Measurements from ENCODE around the gene COPG1. TPM values are rescaled to one million over a fixed set of nuclear protein-coding genes. Genes with fewer than 3 reads are reported as not detected.

COPG1 gene, protein sequence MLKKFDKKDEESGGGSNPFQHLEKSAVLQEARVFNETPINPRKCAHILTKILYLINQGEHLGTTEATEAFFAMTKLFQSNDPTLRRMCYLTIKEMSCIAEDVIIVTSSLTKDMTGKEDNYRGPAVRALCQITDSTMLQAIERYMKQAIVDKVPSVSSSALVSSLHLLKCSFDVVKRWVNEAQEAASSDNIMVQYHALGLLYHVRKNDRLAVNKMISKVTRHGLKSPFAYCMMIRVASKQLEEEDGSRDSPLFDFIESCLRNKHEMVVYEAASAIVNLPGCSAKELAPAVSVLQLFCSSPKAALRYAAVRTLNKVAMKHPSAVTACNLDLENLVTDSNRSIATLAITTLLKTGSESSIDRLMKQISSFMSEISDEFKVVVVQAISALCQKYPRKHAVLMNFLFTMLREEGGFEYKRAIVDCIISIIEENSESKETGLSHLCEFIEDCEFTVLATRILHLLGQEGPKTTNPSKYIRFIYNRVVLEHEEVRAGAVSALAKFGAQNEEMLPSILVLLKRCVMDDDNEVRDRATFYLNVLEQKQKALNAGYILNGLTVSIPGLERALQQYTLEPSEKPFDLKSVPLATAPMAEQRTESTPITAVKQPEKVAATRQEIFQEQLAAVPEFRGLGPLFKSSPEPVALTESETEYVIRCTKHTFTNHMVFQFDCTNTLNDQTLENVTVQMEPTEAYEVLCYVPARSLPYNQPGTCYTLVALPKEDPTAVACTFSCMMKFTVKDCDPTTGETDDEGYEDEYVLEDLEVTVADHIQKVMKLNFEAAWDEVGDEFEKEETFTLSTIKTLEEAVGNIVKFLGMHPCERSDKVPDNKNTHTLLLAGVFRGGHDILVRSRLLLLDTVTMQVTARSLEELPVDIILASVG
- total RNA-seq (100 to 1,000 TPM; 147 TPM), polyA plus RNA-seq (100 to 1,000 TPM in 1 of 2 donors, 10 to 100 TPM in 1; 67.4 to 111 TPM)

DNA sequence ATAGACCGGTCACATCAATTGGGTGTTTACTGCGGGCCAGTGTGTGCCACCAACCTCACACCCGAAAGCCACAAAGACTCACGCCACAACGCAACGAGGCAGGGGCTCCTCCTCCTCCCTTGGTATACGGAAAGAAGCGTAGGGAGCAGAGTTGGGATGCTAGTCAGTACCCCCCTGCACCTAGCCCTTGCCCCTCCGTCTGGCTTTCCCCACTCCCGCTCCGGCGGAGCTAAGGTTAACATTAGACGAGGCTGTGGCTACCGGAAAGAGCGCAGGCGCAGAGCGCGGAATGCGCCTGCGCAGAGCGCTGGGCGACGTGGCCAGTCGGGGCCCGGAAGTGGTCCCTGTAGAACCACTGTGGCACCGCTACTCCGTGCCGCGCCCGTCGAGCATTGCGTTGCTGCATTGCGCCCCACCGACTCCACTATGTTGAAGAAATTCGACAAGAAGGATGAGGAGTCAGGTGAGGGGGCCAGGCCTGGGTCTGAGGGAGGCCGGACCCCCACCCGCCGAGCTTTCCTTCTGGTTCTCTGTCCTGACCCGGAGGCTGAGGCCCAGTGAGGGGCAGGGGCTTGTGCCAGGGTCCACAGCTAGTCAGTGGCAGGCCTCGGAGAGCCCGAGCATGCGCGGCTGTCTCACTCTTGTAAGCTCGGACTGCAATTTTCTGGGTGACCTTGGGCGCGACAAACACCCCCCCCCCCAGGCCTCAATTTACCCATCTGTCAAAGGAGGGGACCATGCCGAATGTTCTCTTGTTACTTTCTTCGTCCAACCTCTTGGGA, at the start of gene COPG1:
Gene COPG1, plus strand, starts transcription at position 323 of the 782 bp plus-strand sequence. Its CDS starts 104 bp downstream, at position 427.
- ChIA-PET CTCF (ENCODE audit: partially characterized antibody) (interaction anchor here (0.6 to 9.4 kb wide), 11 partner anchors 9 to 371 kb away, joined by 3 to 253 read pairs (median 4); partner anchors contain the start of gene CFAP92), POLR2A (ENCODE audit: partially characterized antibody) (interaction anchor here (0.6 to 6.9 kb wide), 27 partner anchors 9 to 632 kb away, joined by 3 to 90 read pairs (median 5); partner anchors contain the start of genes CFAP92, CNBP, HMCES and ISY1)
- Mint-ChIP-seq H3K9me3 (no peaks in the 10 kb centered on the region), H3K27me3 (no peaks in the 10 kb centered on the region), H3K4me1 (peaks cover 21 to 64% (median 42%) of the 10 kb centered on the region in 4 donors), H3K36me3 (peaks cover 22 to 41% of the 10 kb centered on the region in 2 donors), H3K27ac (peak within 1 kb of the TSS; percentile 92 to 98 (median 97)), H3K4me3 (peak within 1 kb of the TSS; percentile 91 to 98 (median 96))
- DNase-seq: peak; percentile 82 to 91 (median 88)
- Histone ChIP-seq H3K9me3 (ENCODE audit: control insufficient read depth in 1 of 2, low read length in 2 of 2) (no peaks in the 10 kb centered on the region), H3K36me3 (ENCODE audit: insufficient read depth, low read length) (peaks cover 22% of the 10 kb centered on the region), H3K27me3 (ENCODE audit: insufficient read depth, low read length) (no peaks in the 10 kb centered on the region), H3K4me1 (ENCODE audit: insufficient read depth, low read length) (peaks cover 30% of the 10 kb centered on the region), H3K4me3 (ENCODE audit: low read length in 2 of 2) (peak within 1 kb of the TSS; percentile 88 to 91), H3K27ac (ENCODE audit: low read depth, low read length) (peak within 1 kb of the TSS; percentile 92)
- intact Hi-C loops (cut with micrococcal nuclease): loop anchor here (1.0 to 5.0 kb wide), 7 partner anchors 29 to 632 kb away; partner anchors contain the start of genes ACAD9, CNBP, HMCES and ISY1

DNA sequence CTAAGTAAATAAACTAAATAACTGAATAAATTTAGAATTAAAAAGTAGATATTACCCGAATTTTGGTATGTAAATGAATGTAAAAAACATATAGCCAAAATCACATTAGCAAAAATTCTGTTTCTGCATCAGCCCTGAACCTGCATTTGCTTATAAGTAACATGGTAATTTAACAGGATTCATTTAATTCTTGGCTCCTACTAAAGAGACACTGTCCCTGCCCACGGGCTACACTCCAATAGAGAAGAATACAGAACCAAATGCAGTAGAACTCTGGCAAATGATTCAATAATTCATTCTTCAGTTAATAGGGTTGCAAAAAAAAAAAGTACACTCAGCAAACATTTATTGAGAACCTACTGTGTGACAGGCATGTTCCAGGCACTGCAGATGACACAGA, 44.9 kb upstream of the COPG1 start:
- H3K27ac ChIP-seq (ENCODE audit: low read depth, low read length): no peak overlapping the region

DNA sequence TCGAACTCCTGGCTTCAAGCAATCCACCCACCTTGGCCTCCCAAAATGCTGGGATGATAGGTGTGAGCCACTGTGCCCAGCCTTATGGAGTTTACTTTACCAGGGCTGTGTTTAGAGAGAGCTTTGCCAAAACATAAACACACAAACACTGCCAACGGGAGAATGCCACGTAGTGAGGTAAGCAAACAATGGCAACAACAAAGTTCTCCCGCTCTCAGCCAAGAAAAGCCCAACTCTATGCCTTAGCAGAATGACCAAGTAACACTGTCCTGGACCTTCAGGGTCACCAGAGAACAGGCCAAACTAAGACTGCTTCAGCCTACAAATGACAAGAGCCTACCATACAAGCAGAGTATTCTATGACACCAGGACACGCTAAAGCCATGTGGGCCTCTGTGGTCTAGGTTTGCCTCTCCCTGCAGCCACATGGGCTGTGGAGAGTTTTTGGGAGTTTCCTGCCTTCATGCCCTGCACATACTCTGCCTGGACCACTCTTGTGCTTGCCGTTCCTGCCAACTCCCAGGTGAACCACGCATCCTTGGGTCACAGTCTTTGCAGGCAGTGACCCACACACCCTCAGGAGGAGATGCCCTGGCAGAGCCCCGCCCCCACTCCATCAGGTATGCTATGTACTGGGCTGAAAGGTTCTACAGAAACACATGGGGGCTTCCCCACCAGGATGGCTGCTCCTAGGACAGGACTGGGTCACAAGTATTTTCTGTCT, 44.1 kb upstream of the COPG1 start:
- Histone ChIP-seq H3K4me1 (ENCODE audit: insufficient read depth, low read length) (no peaks in the 10 kb centered on the region), H3K4me3 (ENCODE audit: low read length in 2 of 2) (no peak overlapping the region), H3K9me3 (ENCODE audit: control insufficient read depth in 1 of 2, low read length in 2 of 2) (no peaks in the 10 kb centered on the region), H3K27me3 (ENCODE audit: insufficient read depth, low read length) (no peaks in the 10 kb centered on the region), H3K36me3 (ENCODE audit: insufficient read depth, low read length) (no peaks in the 10 kb centered on the region), H3K27ac (ENCODE audit: low read depth, low read length) (no peak overlapping the region)
- intact Hi-C loops (cut with micrococcal nuclease): no loop called here
- peaks cover 0 to 3% of the 10 kb centered on the region in 2 donors for H3K27me3 Mint-ChIP-seq
- peak overlapping the region in 1 of 7 donors; percentile 8 for H3K27ac Mint-ChIP-seq
- ChIA-PET CTCF (ENCODE audit: partially characterized antibody) (no interaction called here), POLR2A (ENCODE audit: partially characterized antibody) (no interaction called here)
- H3K36me3 Mint-ChIP-seq: no peaks in the 10 kb centered on the region
- no peak overlapping the region for H3K4me3 Mint-ChIP-seq
- H3K4me1 Mint-ChIP-seq: no peaks in the 10 kb centered on the region
- H3K9me3 Mint-ChIP-seq: no peaks in the 10 kb centered on the region
- no peak for DNase-seq

More for the DNA sequence above, 44.9 kb upstream of the COPG1 start:
- no peaks in the 10 kb centered on the region for H3K4me1 ChIP-seq (ENCODE audit: insufficient read depth, low read length)
- ChIA-PET POLR2A (ENCODE audit: partially characterized antibody) (no interaction called here), CTCF (ENCODE audit: partially characterized antibody) (interaction anchor here (0.6 kb wide), 1 partner anchor 151 kb away, joined by 3 read pairs; no protein-coding TSS in a partner anchor)
- no peaks in the 10 kb centered on the region for H3K4me1 Mint-ChIP-seq
- H3K9me3 ChIP-seq (ENCODE audit: control insufficient read depth in 1 of 2, low read length in 2 of 2): no peaks in the 10 kb centered on the region
- no peaks in the 10 kb centered on the region for H3K36me3 Mint-ChIP-seq
- no peak for DNase-seq
- intact Hi-C loops (cut with micrococcal nuclease): no loop called here
- no peak overlapping the region for H3K4me3 ChIP-seq (ENCODE audit: low read length in 2 of 2)
- no peak overlapping the region for H3K27ac Mint-ChIP-seq
- H3K36me3 ChIP-seq (ENCODE audit: insufficient read depth, low read length): no peaks in the 10 kb centered on the region
- H3K27me3 Mint-ChIP-seq: no peaks in the 10 kb centered on the region
- no peak overlapping the region for H3K4me3 Mint-ChIP-seq
- H3K9me3 Mint-ChIP-seq: no peaks in the 10 kb centered on the region
- no peaks in the 10 kb centered on the region for H3K27me3 ChIP-seq (ENCODE audit: insufficient read depth, low read length)

DNA sequence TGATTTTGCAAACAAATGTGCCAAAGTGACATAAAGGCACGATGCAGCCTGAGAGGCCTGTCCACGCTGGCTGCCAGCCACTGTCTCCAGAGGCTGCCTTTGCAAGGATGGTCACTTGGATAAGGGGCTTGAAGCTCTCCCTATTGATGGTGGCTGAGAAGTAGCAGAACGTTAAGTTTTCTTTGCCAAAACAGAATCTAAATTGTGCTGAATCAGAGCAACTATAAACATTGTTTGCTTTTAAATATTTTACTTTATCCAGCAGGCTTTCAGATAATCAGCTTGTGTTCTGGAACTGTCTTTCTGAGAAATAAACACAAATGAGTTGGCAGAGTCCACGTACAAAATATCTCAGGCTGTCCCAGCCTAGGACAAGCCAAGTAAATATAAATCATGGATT, 41.9 kb upstream of the COPG1 start:
- Mint-ChIP-seq H3K4me3 (no peak overlapping the region), H3K9me3 (no peaks in the 10 kb centered on the region), H3K27ac (no peak overlapping the region), H3K4me1 (no peaks in the 10 kb centered on the region), H3K27me3 (peaks cover 0 to 3% of the 10 kb centered on the region in 2 donors), H3K36me3 (no peaks in the 10 kb centered on the region)
- CTCF ChIA-PET (ENCODE audit: partially characterized antibody): no interaction called here
- Histone ChIP-seq H3K27me3 (ENCODE audit: insufficient read depth, low read length) (no peaks in the 10 kb centered on the region), H3K4me1 (ENCODE audit: insufficient read depth, low read length) (no peaks in the 10 kb centered on the region), H3K36me3 (ENCODE audit: insufficient read depth, low read length) (no peaks in the 10 kb centered on the region), H3K27ac (ENCODE audit: low read depth, low read length) (no peak overlapping the region), H3K9me3 (ENCODE audit: control insufficient read depth in 1 of 2, low read length in 2 of 2) (no peaks in the 10 kb centered on the region), H3K4me3 (ENCODE audit: low read length in 2 of 2) (no peak overlapping the region)
- intact Hi-C loops (cut with micrococcal nuclease): no loop called here
- POLR2A ChIA-PET (ENCODE audit: partially characterized antibody): no interaction called here
- no peak for DNase-seq

DNA sequence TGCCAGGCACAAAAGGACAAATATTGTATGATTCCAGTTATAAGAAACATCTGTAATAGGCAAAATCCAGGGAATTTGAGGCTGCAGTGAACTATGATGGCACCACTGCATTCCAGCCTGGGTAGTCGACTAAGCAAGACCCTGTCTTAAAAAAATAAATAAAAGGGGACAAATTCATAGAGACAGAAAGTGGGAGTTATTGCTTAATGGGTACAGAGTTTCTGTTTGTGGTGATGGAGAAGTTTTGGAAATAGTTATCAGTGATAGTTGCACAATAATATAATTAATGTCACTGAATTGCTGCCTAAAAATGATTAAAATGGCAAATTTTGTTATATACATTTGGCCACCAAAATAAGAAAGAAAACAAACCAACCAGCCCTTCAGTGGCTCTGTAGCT, 38.1 kb upstream of the COPG1 start:
- intact Hi-C loops (cut with micrococcal nuclease): no loop called here
- H3K4me3 ChIP-seq (ENCODE audit: low read length in 2 of 2): no peak overlapping the region
- H3K27ac Mint-ChIP-seq: no peak overlapping the region
- no peaks in the 10 kb centered on the region for H3K4me1 Mint-ChIP-seq
- H3K27me3 ChIP-seq (ENCODE audit: insufficient read depth, low read length): no peaks in the 10 kb centered on the region
- no peak overlapping the region for H3K27ac ChIP-seq (ENCODE audit: low read depth, low read length)
- no peaks in the 10 kb centered on the region for H3K36me3 ChIP-seq (ENCODE audit: insufficient read depth, low read length)
- peaks cover 0 to 5% of the 10 kb centered on the region in 2 donors for H3K27me3 Mint-ChIP-seq
- H3K9me3 ChIP-seq (ENCODE audit: control insufficient read depth in 1 of 2, low read length in 2 of 2): no peaks in the 10 kb centered on the region
- POLR2A ChIA-PET (ENCODE audit: partially characterized antibody): no interaction called here
- H3K4me1 ChIP-seq (ENCODE audit: insufficient read depth, low read length): no peaks in the 10 kb centered on the region
- H3K4me3 Mint-ChIP-seq: no peak overlapping the region
- H3K36me3 Mint-ChIP-seq: no peaks in the 10 kb centered on the region
- CTCF ChIA-PET (ENCODE audit: partially characterized antibody): no interaction called here
- no peak for DNase-seq
- H3K9me3 Mint-ChIP-seq: no peaks in the 10 kb centered on the region

DNA sequence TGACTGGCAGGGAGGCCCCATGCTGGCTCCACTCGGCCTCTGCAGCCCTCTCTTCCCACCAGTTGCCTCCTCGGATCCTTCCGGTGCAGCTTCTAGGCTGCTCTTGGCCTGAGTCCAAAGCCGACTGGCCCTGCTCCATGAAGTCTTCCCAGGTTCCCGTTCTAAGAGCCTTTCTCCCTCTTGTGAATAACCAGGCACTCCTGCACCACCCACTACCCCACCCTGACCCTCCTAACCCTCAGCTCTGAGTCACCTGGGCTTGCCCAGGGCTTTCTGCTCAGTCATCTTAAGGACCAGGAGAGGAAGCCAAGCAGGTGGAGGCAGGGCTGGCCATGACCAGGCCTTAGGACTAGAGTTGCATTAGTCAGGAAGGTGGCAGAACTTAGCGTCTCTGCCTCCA, 37.6 kb upstream of the COPG1 start:
- no peak for DNase-seq
- Histone ChIP-seq H3K9me3 (ENCODE audit: control insufficient read depth in 1 of 2, low read length in 2 of 2) (no peaks in the 10 kb centered on the region), H3K27ac (ENCODE audit: low read depth, low read length) (no peak overlapping the region), H3K4me3 (ENCODE audit: low read length in 2 of 2) (no peak overlapping the region), H3K27me3 (ENCODE audit: insufficient read depth, low read length) (no peaks in the 10 kb centered on the region), H3K36me3 (ENCODE audit: insufficient read depth, low read length) (no peaks in the 10 kb centered on the region), H3K4me1 (ENCODE audit: insufficient read depth, low read length) (no peaks in the 10 kb centered on the region)
- no peaks in the 10 kb centered on the region for H3K4me1 Mint-ChIP-seq
- H3K27me3 Mint-ChIP-seq: peaks cover 0 to 5% of the 10 kb centered on the region in 2 donors
- H3K27ac Mint-ChIP-seq: no peak overlapping the region
- ChIA-PET POLR2A (ENCODE audit: partially characterized antibody) (no interaction called here), CTCF (ENCODE audit: partially characterized antibody) (no interaction called here)
- intact Hi-C loops (cut with micrococcal nuclease): no loop called here
- H3K4me3 Mint-ChIP-seq: no peak overlapping the region
- no peaks in the 10 kb centered on the region for H3K36me3 Mint-ChIP-seq
- no peaks in the 10 kb centered on the region for H3K9me3 Mint-ChIP-seq
